T-helper 17 cell (primary cell): ENCODE data around the gene SMIM35. TPM values are rescaled to one million over a fixed set of nuclear protein-coding genes. Genes with fewer than 3 reads are reported as not detected.

Experiments
- ATAC-seq: fragments of 150-1000 bp; cut with Tn5 transposase; 2 replicates; pipeline ENCODE4 v1.10.0; 2021; ENCODE audit warnings: mild to moderate bottlenecking, moderate library complexity
- DNase-seq, 3 donors: peaks; one replicate each; pipeline versions ENCODE4 v3.0.0 to v3.0.0-alpha.2; 2020 to 2021
- H3K9me3 ChIP-seq: one replicate; pipeline ENCODE4 v1.7.0; 2013; ENCODE audit warnings: low read length, mild to moderate bottlenecking; ENCODE audit not compliant: control insufficient read depth, poor library complexity, severe bottlenecking
- H3K27ac Mint-ChIP-seq: one replicate; pipeline ENCODE4 v1.8.0; 2022; ENCODE audit warnings: mild to moderate bottlenecking, moderate library complexity, mixed read lengths
- H3K27me3 Mint-ChIP-seq: one replicate; pipeline ENCODE4 v1.8.0; 2022; ENCODE audit warnings: mixed read lengths
- H3K36me3 Mint-ChIP-seq: one replicate; pipeline ENCODE4 v1.8.0; 2022; ENCODE audit warnings: low read depth, mixed read lengths
- H3K4me1 Mint-ChIP-seq: one replicate; pipeline ENCODE4 v1.8.0; 2022; ENCODE audit warnings: mild to moderate bottlenecking, mixed read lengths
- H3K4me3 Mint-ChIP-seq: one replicate; pipeline ENCODE4 v1.8.0; 2022; ENCODE audit warnings: mild to moderate bottlenecking, moderate library complexity, mixed read lengths
- total RNA-seq, 4 donors: library from RNA in 2 of 4; stranded (reverse) in 2 of 4; gene quantifications; one replicate each; pipeline ENCODE4 v1.2.3 and lab custom pipeline; 2022 to 2026

Gene SMIM35
- total RNA-seq, 2 donors from 2014 or later = 0.13 to 0.30 TPM

DNA sequence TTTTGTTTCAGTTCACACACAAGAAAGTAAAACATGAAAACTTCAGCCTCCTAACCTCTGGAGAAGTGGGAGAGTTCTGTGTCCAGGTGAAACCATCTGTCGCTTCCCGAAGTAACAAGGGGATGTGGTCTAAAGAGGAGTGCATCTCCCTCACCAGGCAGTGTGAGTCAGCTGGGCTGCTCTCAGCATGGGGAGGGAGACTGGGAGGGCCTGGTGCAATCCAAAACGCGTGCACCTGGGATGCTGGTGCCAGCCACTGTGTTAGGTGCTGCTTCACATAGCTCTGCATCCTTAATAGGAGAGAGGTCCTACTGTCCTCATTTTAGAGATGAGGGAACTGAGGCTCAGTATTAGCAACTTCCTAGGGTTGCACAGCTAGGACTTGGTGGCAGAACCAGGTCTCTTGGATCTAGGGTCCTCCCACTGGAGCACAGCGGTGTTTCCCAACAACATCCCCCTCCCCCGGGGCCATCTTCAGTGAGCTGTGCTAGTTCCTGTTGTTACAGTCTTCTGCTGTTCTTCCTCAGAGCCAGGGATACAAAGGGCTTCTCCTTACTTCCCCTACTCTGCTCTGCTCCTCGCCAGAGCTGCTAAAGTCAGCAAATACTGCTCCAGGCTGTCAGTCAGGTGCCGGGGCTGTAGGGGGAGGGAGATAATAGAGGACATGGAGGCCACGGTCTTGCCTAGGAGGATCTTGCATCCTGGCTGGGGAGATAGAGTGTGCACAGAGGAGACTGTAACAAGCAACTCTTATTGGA is 92.6 kb downstream of the SMIM35 start:
- Mint-ChIP-seq H3K27me3 (no peaks in the 10 kb centered on the region), H3K27ac (peak overlapping the region; percentile 100)

DNA sequence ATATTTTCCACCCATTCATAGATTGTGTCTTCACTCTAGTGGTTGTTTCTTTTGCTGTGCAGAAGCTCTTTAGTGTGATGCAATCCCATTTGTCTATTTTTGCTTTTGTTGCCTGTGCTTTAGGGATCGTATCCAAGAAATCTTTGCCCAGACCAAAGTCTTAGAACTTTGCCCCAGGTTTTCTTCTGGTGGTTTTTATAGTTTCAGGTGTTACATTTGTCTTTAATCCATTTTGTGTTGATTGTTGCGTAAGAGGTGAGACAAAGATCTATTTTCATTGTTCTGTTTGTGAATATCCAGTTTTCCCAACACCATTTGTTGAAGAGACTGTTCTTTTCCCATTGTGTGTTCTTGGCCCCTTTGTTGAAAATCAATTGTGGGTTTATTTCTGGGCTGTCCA is 94.1 kb downstream of the SMIM35 start:
- DNase-seq = no peak
- Mint-ChIP-seq H3K4me1 (peaks cover 62% of the 10 kb centered on the region), H3K27ac (peak overlapping the region; percentile 100), H3K36me3 (peaks cover 28% of the 10 kb centered on the region), H3K4me3 (peak overlapping the region; percentile 83), H3K27me3 (no peaks in the 10 kb centered on the region)
- no peak for ATAC-seq
- no peaks in the 10 kb centered on the region for H3K9me3 ChIP-seq

More for the DNA sequence above, 92.6 kb downstream of the SMIM35 start:
- peaks cover 69% of the 10 kb centered on the region for H3K4me1 Mint-ChIP-seq
- ATAC-seq = no peak
- peaks cover 29% of the 10 kb centered on the region for H3K36me3 Mint-ChIP-seq
- H3K9me3 ChIP-seq = no peaks in the 10 kb centered on the region
- H3K4me3 Mint-ChIP-seq = peak overlapping the region; percentile 66
- no peak for DNase-seq

DNA sequence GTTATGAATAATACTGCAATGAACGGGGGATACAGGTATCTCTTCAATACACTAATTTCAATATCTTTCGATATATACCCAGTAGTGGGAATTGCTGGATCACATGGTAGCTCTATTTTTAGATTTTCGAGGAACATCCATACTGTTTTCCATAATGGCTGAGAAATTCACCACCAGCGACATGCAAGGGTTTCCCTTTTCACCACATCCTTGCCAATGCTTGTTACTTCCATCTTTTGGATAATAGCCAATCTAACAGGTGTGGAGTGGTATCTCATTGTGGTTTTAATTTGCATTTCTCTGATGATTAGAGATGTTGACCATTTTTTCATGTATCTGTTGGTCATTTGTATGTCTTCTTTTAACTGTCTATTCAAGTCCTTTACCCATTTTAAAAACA is 94.6 kb downstream of the SMIM35 start:
- no peaks in the 10 kb centered on the region for H3K27me3 Mint-ChIP-seq
- H3K27ac Mint-ChIP-seq = peak overlapping the region; percentile 100
- peaks cover 62% of the 10 kb centered on the region for H3K4me1 Mint-ChIP-seq
- peak overlapping the region; percentile 83 for H3K4me3 Mint-ChIP-seq
- H3K36me3 Mint-ChIP-seq = peaks cover 28% of the 10 kb centered on the region
- ATAC-seq (no peak), DNase-seq (no peak)
- no peaks in the 10 kb centered on the region for H3K9me3 ChIP-seq

DNA sequence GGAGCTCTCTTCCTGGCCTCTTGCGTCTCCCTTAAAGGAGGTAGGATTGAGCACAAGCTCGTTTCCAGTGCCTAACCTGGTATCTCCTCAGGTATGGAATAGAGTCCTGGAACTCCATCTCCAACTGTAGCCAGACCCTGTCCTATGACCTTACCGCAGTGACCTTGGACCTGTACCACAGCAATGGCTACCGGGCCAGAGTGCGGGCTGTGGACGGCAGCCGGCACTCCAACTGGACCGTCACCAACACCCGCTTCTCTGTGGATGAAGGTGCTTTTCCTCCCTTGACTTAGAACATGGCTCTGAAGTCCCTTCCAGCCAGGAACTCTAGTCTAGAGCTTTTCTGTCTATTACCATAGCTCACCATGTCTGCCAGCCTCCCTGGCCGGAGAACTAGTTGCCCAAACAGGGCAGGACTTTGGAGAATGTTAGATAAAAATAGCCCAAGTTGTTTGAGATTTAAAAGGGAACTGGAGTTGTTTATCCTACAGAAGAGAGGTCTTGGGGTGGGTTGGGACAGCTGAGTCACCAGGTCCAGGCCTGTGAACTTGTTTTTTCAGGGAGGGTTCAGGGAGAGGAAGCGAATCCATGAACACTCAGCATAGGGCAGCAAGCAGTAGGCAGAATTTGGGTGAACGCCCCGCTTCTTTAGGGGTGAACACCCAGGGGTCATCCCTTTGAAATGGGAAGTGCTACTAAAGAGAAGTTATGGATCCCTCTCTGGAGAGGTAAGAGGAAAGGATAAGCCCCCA is 97.2 kb downstream of the SMIM35 start:
- ATAC-seq (no peak), DNase-seq (no peak)
- Mint-ChIP-seq H3K36me3 (peaks cover 28% of the 10 kb centered on the region), H3K27me3 (no peaks in the 10 kb centered on the region), H3K4me1 (peaks cover 64% of the 10 kb centered on the region), H3K4me3 (peak overlapping the region; percentile 98), H3K27ac (peak overlapping the region; percentile 100)
- H3K9me3 ChIP-seq = no peaks in the 10 kb centered on the region

DNA sequence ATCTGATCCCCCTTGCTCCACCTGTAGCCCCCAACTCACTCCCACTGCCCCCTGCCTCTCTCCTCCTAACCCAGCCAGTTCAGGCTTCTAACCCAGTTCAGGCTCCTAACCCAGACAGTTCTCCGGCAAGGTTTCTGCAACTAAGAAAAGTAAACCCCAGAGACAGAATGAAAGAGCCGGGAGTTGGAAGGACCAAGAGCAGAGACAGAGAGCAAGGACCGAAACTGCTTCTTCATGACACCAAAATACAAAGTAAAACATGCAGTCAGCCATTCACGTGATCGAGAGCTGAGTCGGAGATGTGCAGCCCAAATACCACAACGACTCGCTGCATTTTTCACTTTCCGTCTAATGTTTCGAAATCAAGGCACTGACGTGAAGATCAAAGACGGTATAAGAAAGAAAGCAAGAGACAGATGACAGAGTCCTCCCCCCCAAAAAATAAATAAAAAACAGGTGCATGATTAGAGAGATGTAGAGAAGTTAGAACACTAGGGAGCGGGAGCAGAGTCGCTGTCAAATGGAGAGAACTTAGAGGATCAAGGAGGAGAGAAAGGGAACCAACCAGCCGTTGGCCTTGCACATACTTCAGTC is 99.7 kb downstream of the SMIM35 start:
- Mint-ChIP-seq H3K27me3 (no peaks in the 10 kb centered on the region), H3K27ac (peak overlapping the region; percentile 100), H3K36me3 (peaks cover 22% of the 10 kb centered on the region), H3K4me1 (peaks cover 57% of the 10 kb centered on the region), H3K4me3 (peak overlapping the region; percentile 98)
- ATAC-seq (peak; percentile 54), DNase-seq (peak in 1 of 3 donors; percentile 33)
- no peaks in the 10 kb centered on the region for H3K9me3 ChIP-seq

DNA sequence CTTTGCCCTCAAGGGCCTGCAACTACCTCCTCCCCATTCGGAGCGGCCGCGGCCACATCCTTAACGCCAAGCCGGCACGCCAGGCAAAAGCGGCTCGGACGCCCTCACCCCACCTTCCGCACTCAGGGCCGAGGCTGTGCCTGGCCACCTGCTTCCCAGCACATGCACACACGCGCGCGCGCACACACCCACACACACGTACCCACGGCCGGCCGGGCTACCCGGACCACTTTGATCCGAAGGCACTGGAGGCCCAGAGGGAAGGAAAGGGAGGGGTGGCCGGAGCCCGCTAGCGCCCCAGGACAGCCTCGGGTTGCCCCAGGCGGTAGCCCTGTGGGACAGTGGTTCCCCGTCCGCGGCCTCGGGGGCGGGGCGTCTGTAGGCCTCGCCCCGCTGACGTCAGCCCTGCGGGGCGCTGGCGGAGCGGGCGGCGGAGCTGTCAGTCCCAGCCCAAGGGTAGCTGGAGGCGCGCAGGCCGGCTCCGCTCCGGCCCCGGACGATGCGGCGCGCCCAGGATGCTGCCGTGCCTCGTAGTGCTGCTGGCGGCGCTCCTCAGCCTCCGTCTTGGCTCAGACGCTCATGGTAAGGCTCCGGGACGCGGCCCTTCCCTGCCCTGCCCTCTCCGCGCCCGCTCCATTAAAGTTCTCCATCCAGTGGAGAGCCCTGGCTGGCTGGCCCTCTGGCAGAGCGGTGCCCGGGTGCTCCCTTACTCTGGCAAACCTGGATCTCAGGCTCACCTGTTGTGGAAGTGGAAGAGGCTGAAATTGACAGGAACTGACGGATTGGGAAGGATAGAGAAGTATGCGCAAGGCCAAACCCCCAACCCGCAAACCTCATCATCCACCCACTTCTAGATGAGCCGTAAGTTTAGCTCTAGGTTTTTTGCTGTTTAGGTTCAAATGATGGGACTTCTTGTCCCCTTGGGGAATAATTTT is 100.5 kb downstream of the SMIM35 start, which contains the start of gene IL10RA:
Gene IL10RA, plus strand, starts transcription at position 442 of the 935 bp plus-strand sequence. Its CDS starts 74 bp downstream, at position 516.
- peak; percentile 92 for ATAC-seq
- peak; percentile 78 to 81 (median 78) for DNase-seq
- H3K27me3 Mint-ChIP-seq = no peaks in the 10 kb centered on the region
- peaks cover 20% of the 10 kb centered on the region for H3K36me3 Mint-ChIP-seq
- peaks cover 53% of the 10 kb centered on the region for H3K4me1 Mint-ChIP-seq
- H3K9me3 ChIP-seq = no peaks in the 10 kb centered on the region
- peak within 1 kb of the TSS; percentile 98 for H3K4me3 Mint-ChIP-seq
- peak within 1 kb of the TSS; percentile 100 for H3K27ac Mint-ChIP-seq

DNA sequence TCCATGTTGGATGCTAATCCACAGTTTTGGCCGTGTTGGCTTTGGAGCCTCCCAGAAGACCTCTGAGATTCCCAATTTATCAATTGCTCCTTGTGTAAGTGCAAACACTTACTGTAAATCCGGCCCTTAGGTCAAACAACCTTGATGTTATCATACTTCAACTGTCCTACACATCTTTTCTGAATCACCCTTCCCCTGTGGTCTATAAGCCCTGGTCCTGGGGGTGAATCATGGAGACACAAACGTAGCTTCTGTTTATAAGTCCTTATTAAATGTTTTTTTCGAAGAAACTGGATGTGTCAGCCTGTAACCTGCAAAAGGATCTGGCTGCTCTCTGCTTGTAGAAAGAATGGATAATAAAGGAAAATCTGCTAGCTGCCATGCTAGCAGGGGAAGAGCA is 102.3 kb downstream of the SMIM35 start:
- Mint-ChIP-seq H3K36me3 (peaks cover 17% of the 10 kb centered on the region), H3K27me3 (no peaks in the 10 kb centered on the region), H3K4me1 (peaks cover 57% of the 10 kb centered on the region), H3K27ac (peak overlapping the region; percentile 100), H3K4me3 (peak overlapping the region; percentile 98)
- DNase-seq (no peak), ATAC-seq (no peak)
- H3K9me3 ChIP-seq = no peaks in the 10 kb centered on the region

DNA sequence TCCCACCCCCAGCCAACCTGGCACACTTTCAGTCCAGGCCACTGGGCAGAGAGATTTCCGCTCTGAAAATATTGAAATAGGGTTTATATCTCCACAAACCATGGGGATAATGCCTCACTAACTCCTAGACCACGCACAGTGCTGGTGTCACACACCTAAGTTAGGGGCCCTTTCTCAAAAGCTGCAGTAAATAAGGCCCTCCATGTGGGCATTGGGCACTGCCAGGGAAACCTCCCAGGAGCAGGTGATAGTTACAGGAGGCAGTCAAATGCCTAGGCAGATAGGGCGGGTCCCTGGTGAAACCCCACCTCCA is 103.6 kb downstream of the SMIM35 start:
- peaks cover 14% of the 10 kb centered on the region for H3K36me3 Mint-ChIP-seq
- DNase-seq (no peak), ATAC-seq (no peak)
- H3K27ac Mint-ChIP-seq = peak overlapping the region; percentile 100
- H3K27me3 Mint-ChIP-seq = no peaks in the 10 kb centered on the region
- H3K4me3 Mint-ChIP-seq = peak overlapping the region; percentile 28
- no peaks in the 10 kb centered on the region for H3K9me3 ChIP-seq
- peaks cover 54% of the 10 kb centered on the region for H3K4me1 Mint-ChIP-seq

DNA sequence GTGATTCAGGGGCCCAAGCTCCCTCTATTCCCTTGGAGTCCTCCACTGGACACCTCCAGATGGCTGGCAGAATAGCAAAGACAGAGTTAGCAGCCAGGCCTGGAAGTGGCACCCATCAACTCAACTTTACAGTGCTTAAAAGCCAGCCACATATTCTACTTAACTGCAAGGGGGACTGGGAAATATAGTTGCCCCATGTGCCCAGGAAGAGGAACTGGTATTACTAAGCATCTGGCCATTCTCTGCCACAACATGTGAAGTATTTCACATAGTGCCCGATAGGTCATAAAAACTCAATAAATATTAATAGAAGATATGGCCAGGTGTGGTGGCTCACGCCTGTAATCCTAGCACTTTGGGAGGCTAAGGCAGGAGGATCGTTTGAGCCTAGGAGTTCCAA is 106.0 kb downstream of the SMIM35 start:
- Mint-ChIP-seq H3K36me3 (peaks cover 2% of the 10 kb centered on the region), H3K4me3 (no peak overlapping the region), H3K27ac (peak overlapping the region; percentile 49), H3K27me3 (no peaks in the 10 kb centered on the region), H3K4me1 (peaks cover 48% of the 10 kb centered on the region)
- DNase-seq = no peak
- no peak for ATAC-seq
- no peaks in the 10 kb centered on the region for H3K9me3 ChIP-seq

DNA sequence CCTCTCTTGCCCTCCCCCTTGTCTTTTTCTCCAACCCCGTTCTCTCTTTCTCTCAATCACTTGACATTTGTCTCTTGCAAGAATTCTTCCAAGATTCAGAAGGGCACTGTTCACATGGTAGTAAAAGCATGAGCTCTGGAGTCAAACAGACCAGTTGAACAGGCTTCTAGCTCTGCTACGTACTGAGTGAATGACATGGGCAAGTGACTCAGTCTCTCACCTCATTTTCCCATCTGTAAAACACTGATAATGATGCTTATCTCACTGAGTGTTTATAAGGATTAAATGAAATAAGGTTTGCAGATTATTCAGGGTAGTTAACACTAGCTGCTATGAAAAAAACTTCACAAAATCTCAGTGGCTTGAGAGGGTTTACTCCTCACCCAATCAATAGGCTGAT is 106.5 kb downstream of the SMIM35 start:
- H3K36me3 Mint-ChIP-seq = peaks cover 2% of the 10 kb centered on the region

DNA sequence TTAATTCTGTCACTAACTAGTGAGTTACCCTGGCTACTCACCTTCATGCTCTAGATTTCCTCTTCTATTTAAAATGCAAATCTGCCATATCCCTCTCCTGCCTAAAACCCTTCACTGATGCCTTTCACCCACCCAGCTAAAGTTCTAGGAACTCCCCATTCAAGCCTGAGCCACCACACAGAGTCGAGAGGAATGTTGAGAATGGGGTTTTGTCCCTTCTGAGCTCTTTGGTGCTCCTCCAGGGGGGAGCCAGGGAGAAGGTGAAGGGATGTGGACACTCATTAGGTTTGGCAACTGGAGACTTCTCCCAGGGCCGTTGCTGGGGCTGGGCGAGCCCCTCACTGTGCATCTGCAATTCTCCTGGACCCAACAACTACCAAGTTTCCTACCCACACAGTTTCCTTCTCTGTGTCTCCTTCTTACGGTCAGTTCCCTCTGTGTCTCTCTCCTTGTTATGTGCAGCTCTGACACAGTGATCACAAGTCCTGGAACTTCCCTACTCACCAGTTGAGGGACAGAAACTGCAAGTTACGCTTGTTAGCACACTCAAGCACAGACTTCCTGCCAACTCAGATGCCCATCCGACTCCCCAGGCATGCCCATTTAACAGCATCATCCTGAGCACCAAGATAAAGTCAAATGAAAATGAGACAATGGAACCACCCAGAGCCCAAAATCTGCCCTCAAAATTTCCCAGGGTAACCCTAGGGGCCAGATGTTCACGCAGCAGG is 107.1 kb downstream of the SMIM35 start:
- H3K27me3 Mint-ChIP-seq = no peaks in the 10 kb centered on the region
- H3K4me1 Mint-ChIP-seq = peaks cover 44% of the 10 kb centered on the region
- peak overlapping the region; percentile 49 for H3K27ac Mint-ChIP-seq
- no peaks in the 10 kb centered on the region for H3K9me3 ChIP-seq
- peak; percentile 77 for ATAC-seq
- peak overlapping the region; percentile 59 for H3K4me3 Mint-ChIP-seq
- DNase-seq = no peak
- peaks cover 2% of the 10 kb centered on the region for H3K36me3 Mint-ChIP-seq

More for the DNA sequence above, 106.5 kb downstream of the SMIM35 start:
- Mint-ChIP-seq H3K4me1 (peaks cover 49% of the 10 kb centered on the region), H3K27ac (peak overlapping the region; percentile 49), H3K27me3 (no peaks in the 10 kb centered on the region), H3K4me3 (peak overlapping the region; percentile 56)
- ATAC-seq (no peak), DNase-seq (no peak)
- H3K9me3 ChIP-seq = no peaks in the 10 kb centered on the region

DNA sequence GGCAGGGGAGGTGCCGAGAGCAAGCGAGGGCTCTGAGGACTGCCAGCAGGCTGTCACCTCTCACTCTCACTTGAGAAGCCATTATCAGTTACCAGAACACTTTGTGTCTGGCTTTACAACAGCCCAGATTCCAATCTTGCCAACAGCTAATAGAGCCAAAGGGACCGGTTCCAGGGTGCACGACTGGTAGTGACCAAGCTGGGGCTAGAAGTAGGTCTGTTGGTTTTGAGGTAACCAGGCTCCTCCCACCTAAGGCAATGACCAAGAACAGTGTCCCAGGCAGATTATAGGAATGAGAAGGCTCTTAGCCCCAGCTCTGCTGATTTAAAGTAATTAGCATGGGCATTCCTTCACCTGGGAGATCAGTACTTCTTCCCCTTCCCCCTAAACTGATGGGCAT is 107.8 kb downstream of the SMIM35 start:
- Mint-ChIP-seq H3K27me3 (no peaks in the 10 kb centered on the region), H3K27ac (no peak overlapping the region), H3K4me3 (peak overlapping the region; percentile 59), H3K4me1 (peaks cover 44% of the 10 kb centered on the region), H3K36me3 (peaks cover 2% of the 10 kb centered on the region)
- DNase-seq (no peak), ATAC-seq (no peak)
- H3K9me3 ChIP-seq = no peaks in the 10 kb centered on the region
